Ectodermal cell (in vitro differentiated cells): Measurements from ENCODE around the gene USP17L10.
"Not testable (repeated sequence)": the region's sequence is repeated elsewhere in the genome, so short reads cannot be mapped to it uniquely, and the experiment has no call there.

Experiments used
- H3K27ac ChIP-seq: 2 replicates; pipeline ENCODE4 v1.7.0; 2013; ENCODE audit warnings: mild to moderate bottlenecking, low read depth, low read length; ENCODE audit not compliant: insufficient read depth, poor library complexity, severe bottlenecking
- H3K27me3 ChIP-seq: 2 replicates; pipeline ENCODE4 v1.7.0; 2013; ENCODE audit warnings: mild to moderate bottlenecking, low read length; ENCODE audit not compliant: insufficient read depth, control insufficient read depth, poor library complexity, severe bottlenecking
- H3K36me3 ChIP-seq: one replicate; pipeline ENCODE4 v1.7.0; 2013; ENCODE audit warnings: low read length; ENCODE audit not compliant: control insufficient read depth, insufficient read depth
- H3K4me1 ChIP-seq: one replicate; pipeline ENCODE4 v1.7.0; 2013; ENCODE audit warnings: low read length; ENCODE audit not compliant: control insufficient read depth, insufficient read depth
- H3K4me3 ChIP-seq: 2 replicates; pipeline ENCODE4 v1.7.0; 2013; ENCODE audit warnings: low read depth, low read length, control low read depth; ENCODE audit not compliant: insufficient read depth
- H3K9me3 ChIP-seq: 2 replicates; pipeline ENCODE4 v1.7.0; 2013; ENCODE audit warnings: mild to moderate bottlenecking, low read length, moderate library complexity; ENCODE audit not compliant: control insufficient read depth
- WGBS, 2 experiments: methylation state at CpG; one replicate each; pipeline ENCODE4 v1.1.7; 2013; ENCODE audit warnings: missing lambda C conversion rate in 2 of 2; 5-methylcytosine and 5-hydroxymethylcytosine counted together

The USP17L10 gene

GRCh38 chr4:9243579-9243978, 33.1 kb downstream of the USP17L10 start, which contains the start of gene USP17L17:
TSS of gene USP17L17 (plus strand) at chr4:9243879. CDS start at chr4:9243879, 0 bp downstream.
- H3K27ac ChIP-seq, H3K27me3 ChIP-seq, H3K4me1 ChIP-seq, H3K36me3 ChIP-seq, H3K9me3 ChIP-seq, H3K4me3 ChIP-seq: not testable (repeated sequence)
- no CpG with 5 or more reads among the region's 14 CpGs for WGBS, 2 experiments

GRCh38 chr4:9247953-9248680, 37.7 kb downstream of the USP17L10 start, which contains the start of gene USP17L18:
TSS of gene USP17L18 (plus strand) at chr4:9248630. CDS start at chr4:9248630, 0 bp downstream.
- WGBS, 2 experiments, result 82 to 87% methylated on average over 9 of the region's 26 CpGs
- H3K9me3 ChIP-seq, H3K27me3 ChIP-seq: not testable (repeated sequence)

GRCh38 chr4:9253078-9253477, 42.6 kb downstream of the USP17L10 start, which contains the start of gene USP17L19:
TSS of gene USP17L19 (plus strand) at chr4:9253378. CDS start at chr4:9253378, 0 bp downstream.
- not testable (repeated sequence) for H3K36me3 ChIP-seq, H3K27ac ChIP-seq, H3K9me3 ChIP-seq, H3K27me3 ChIP-seq, H3K4me1 ChIP-seq, H3K4me3 ChIP-seq
- WGBS, 2 experiments, result no CpG with 5 or more reads among the region's 13 CpGs

More at GRCh38 chr4:9247953-9248680, 37.7 kb downstream of the USP17L10 start, which contains the start of gene USP17L18:
- H3K27ac ChIP-seq, H3K4me1 ChIP-seq, H3K36me3 ChIP-seq, H3K4me3 ChIP-seq: not testable (repeated sequence)

GRCh38 chr4:9257824-9258223, 47.4 kb downstream of the USP17L10 start, which contains the start of gene USP17L20:
TSS of gene USP17L20 (plus strand) at chr4:9258124. CDS start at chr4:9258124, 0 bp downstream.
- H3K9me3 ChIP-seq, H3K27me3 ChIP-seq, H3K36me3 ChIP-seq, H3K4me1 ChIP-seq, H3K4me3 ChIP-seq, H3K27ac ChIP-seq: not testable (repeated sequence)
- WGBS, 2 experiments, result no CpG with 5 or more reads among the region's 15 CpGs
